Aorta (tissue), 5 donors: ENCODE data around the gene C2CD2. TPM values are rescaled to one million over a fixed set of nuclear protein-coding genes. Genes with fewer than 3 reads are reported as not detected.

Source experiments
- ATAC-seq: fragments of 200-7000 bp; cut with Tn5 transposase; one replicate; pipeline ENCODE4 v1.9.1; 2022; ENCODE audit warnings: moderate library complexity; ENCODE audit not compliant: low FRiP score
- DNase-seq, 2 donors: peaks; one replicate each; pipeline ENCODE4 v3.0.0-alpha.2; 2020
- H3K27ac ChIP-seq, 2 donors: one replicate each; pipeline ENCODE4 v1.5.1; 2013; ENCODE audit warnings: low read length in 2 of 2, mild to moderate bottlenecking in 2 of 2, moderate library complexity in 2 of 2, control low read depth in 1 of 2, inconsistent platforms in 1 of 2, low read depth in 1 of 2
- H3K27me3 ChIP-seq, 2 donors: one replicate each; pipeline ENCODE4 v1.6.1; 2013; ENCODE audit warnings: control low read depth in 1 of 2, low read length in 1 of 2, mild to moderate bottlenecking in 1 of 2, moderate library complexity in 1 of 2; ENCODE audit not compliant: insufficient read depth in 2 of 2, control insufficient read depth in 1 of 2
- H3K36me3 ChIP-seq, 2 donors: one replicate each; pipeline ENCODE4 v1.6.1; 2013; ENCODE audit warnings: control low read depth in 1 of 2, low read length in 1 of 2, mild to moderate bottlenecking in 1 of 2; ENCODE audit not compliant: insufficient read depth in 2 of 2, control insufficient read depth in 1 of 2
- H3K4me1 ChIP-seq, 2 donors: one replicate each; pipeline ENCODE4 v1.6.1; 2013; ENCODE audit warnings: low read length in 2 of 2, control low read depth in 1 of 2, mild to moderate bottlenecking in 1 of 2, moderate library complexity in 1 of 2; ENCODE audit not compliant: insufficient read depth in 2 of 2, control insufficient read depth in 1 of 2
- H3K4me3 ChIP-seq, 2 donors: one replicate each; pipeline ENCODE4 v1.5.1; 2013; ENCODE audit warnings: low read length in 2 of 2, control low read depth in 1 of 2, mild to moderate bottlenecking in 1 of 2
- H3K9me3 ChIP-seq: one replicate; pipeline ENCODE4 v1.6.1; 2013; ENCODE audit warnings: mild to moderate bottlenecking, low read length; ENCODE audit not compliant: control insufficient read depth
- WGBS, 2 donors: extraction: QIAGEN DNeasy Blood & Tissue Kit; methylation state at CpG; one replicate each; pipeline ENCODE4 v1.1.7; 2013; 5-methylcytosine and 5-hydroxymethylcytosine counted together
- intact Hi-C, 2 donors: fragments of 100-400 bp; cut with DNase I; formaldehyde crosslinking; loops; one replicate each; pipeline versions ENCODE4 v1.14.2 to v1.15.0; 2022
- polyA plus RNA-seq, 2 donors: library from polyadenylated mRNA; stranded (reverse); fragments of 200-250 nt; gene quantifications; one replicate each; pipeline ENCODE4 v1.2.3, GENCODE V29; 2013
- total RNA-seq, 2 donors: library from RNA; stranded (reverse); fragmentation: NEBNext Ultra II Directional; extraction: Animal tissue kit (Norgen Biotek cat#: 25700); gene quantifications; one replicate each; pipeline ENCODE4 v1.2.1, GENCODE V29; 2021
- donor health status: healthy with polysubstance abuse.
- donor health status: Bipolar disorder and iron deficiency.
- donor health status: DM: no; HTN: no; CAD: no.
- donor health status: DM: no; HTN: no; CAD: no.
- donor health status: DM: yes; HTN: yes; CAD: no.

Gene C2CD2
- total and polyA plus RNA-seq, 4 donors = 25.5 to 59.8 (median 47.8) TPM

DNA sequence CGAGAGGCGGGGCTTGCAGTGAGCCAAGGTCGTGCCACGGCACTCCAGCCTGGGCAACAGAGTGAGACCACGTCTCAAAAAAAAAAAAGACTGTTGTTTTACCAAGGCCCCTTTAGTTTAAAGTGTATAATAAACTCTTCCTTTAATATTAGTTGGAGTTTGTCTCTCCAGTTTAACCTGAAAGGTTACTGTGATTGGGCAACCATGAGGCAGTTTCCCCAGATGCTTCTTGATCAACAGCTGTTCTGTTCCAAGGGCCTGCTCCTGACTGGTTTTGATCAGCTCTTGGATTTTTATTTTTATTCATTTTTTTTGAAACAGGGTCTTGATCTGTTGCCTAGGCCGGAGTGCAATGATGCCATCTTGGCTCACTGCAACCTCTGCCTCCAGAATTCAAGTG, 18.1 kb upstream of the C2CD2 start:
- ATAC-seq = no peak
- 87 to 92% methylated on average over 6 of the region's 6 CpGs for WGBS, 2 donors
- no peaks in the 10 kb centered on the region for H3K4me1 ChIP-seq
- H3K27ac ChIP-seq = no peak overlapping the region
- intact Hi-C loops = no loop called here
- H3K27me3 ChIP-seq = no peaks in the 10 kb centered on the region
- no peak overlapping the region for H3K4me3 ChIP-seq
- no peaks in the 10 kb centered on the region for H3K36me3 ChIP-seq
- no peak for DNase-seq
- no peaks in the 10 kb centered on the region for H3K9me3 ChIP-seq

DNA sequence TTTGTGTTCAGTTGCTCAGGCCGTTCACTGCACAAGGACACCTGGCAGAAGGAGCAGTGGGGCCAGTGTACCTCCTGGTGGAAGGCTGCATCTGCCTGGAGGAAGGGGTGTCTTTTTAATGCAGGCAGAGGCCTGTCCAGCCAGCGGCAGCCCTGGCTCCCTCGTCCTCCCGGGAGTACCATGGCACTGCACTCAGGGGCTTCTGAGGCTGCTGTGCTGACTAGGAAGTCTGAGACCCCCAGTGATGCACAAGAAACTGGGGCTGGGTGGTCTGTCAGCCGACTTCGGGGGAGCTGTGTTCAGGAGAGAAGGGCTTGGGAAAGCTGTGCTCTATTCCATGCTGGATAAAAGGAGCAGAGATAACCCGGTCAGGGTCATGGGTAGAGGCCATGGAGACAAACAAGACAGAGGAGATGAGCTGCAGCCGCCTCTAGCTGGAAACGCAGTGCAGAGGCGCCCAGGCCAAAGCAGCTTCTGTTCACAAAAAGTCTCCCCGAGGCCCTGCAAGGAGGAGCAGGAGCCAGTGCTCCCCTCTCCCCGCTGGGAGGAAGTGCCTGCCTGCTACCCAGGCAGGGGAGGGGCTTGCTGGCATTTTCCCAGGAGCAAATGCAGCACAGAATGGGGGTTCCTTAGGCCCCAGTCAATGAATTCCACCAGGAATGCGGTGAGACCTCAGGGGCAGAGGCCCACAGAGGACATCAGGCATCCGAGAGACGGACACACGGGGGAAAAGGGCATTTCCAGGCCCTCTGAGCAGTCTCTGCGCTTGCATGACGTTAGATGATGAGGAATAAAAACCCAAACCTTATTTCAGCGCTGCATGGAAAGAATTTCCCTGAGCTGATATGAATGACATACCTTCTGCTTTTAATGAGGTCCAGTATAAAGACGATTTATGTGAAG, 17.2 kb upstream of the C2CD2 start:
- Histone ChIP-seq H3K4me3 (no peak overlapping the region), H3K36me3 (no peaks in the 10 kb centered on the region), H3K9me3 (no peaks in the 10 kb centered on the region), H3K27me3 (no peaks in the 10 kb centered on the region), H3K4me1 (no peaks in the 10 kb centered on the region), H3K27ac (no peak overlapping the region)
- intact Hi-C loops = no loop called here
- ATAC-seq (no peak), DNase-seq (no peak)
- WGBS, 2 donors = 79 to 86% methylated on average over 20 of the region's 20 CpGs

DNA sequence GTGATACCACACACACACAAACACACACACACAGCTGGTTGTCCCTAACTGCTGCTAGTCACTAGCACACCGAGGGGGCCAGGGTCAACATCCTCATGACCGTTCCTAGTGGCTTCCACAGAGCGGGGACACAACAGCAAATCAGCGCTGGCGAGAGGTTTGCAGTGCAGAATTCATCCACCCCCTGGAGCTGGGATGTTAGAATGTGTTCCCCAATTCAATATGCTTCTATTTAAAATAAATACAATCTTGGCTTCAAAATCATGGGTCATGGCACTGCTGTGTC, 16.2 kb upstream of the C2CD2 start:
- no peaks in the 10 kb centered on the region for H3K4me1 ChIP-seq
- intact Hi-C loops = no loop called here
- DNase-seq (no peak), ATAC-seq (no peak)
- H3K4me3 ChIP-seq = no peak overlapping the region
- 86 to 88% methylated on average over 5 of the region's 5 CpGs for WGBS, 2 donors
- no peaks in the 10 kb centered on the region for H3K27me3 ChIP-seq
- H3K36me3 ChIP-seq = no peaks in the 10 kb centered on the region
- no peak overlapping the region for H3K27ac ChIP-seq
- no peaks in the 10 kb centered on the region for H3K9me3 ChIP-seq

GRCh38 chr21:41967708-41968107, 13.9 kb upstream of the C2CD2 start:
- Histone ChIP-seq H3K4me3 (no peak overlapping the region), H3K27me3 (no peaks in the 10 kb centered on the region), H3K27ac (no peak overlapping the region), H3K9me3 (no peaks in the 10 kb centered on the region), H3K36me3 (no peaks in the 10 kb centered on the region), H3K4me1 (no peaks in the 10 kb centered on the region)
- intact Hi-C loops = no loop called here
- ATAC-seq = no peak
- no peak for DNase-seq
- 84 to 91% methylated on average over 4 of the region's 4 CpGs for WGBS, 2 donors

DNA sequence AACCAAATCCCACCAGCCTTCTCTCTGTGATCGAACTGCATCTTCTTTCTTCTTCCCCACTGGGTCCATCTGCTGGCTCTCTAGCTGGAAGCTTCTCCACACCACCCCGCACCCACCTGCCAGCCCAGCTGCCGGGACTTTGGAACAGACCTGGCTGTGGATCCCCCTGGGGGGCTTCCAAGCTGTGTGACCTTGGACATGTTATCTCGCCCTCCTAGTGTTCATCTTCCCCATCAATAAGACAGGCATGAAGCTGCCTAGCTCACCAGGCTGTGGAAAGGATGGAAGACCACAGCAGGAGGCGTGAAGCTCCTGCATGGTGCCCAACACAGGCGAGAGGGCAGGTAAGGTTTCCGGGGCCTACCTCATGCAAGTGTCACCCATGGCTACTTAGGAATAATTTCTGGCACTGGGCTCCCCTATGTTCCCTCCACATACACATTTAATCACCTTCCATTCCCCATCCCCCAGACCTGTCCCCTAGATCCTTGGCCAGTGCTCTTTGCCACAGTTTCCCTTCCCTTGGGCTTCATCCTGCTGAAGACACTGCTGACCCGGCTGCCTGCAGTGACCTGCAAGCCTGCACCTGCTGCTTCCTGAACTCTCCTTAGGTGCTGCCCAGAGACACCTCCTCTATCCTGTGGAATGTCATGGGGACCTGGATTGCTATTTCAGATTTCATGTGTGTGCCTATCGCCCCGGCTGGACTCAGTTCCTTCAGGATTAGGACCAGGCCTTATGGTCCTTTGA, 13.2 kb upstream of the C2CD2 start:
- DNase-seq = no peak
- 94% methylated on average over 10 of the region's 10 CpGs for WGBS, 2 donors
- Histone ChIP-seq H3K4me1 (no peaks in the 10 kb centered on the region), H3K36me3 (no peaks in the 10 kb centered on the region), H3K27me3 (no peaks in the 10 kb centered on the region), H3K27ac (no peak overlapping the region), H3K4me3 (no peak overlapping the region), H3K9me3 (no peaks in the 10 kb centered on the region)
- intact Hi-C loops = no loop called here
- ATAC-seq = no peak

DNA sequence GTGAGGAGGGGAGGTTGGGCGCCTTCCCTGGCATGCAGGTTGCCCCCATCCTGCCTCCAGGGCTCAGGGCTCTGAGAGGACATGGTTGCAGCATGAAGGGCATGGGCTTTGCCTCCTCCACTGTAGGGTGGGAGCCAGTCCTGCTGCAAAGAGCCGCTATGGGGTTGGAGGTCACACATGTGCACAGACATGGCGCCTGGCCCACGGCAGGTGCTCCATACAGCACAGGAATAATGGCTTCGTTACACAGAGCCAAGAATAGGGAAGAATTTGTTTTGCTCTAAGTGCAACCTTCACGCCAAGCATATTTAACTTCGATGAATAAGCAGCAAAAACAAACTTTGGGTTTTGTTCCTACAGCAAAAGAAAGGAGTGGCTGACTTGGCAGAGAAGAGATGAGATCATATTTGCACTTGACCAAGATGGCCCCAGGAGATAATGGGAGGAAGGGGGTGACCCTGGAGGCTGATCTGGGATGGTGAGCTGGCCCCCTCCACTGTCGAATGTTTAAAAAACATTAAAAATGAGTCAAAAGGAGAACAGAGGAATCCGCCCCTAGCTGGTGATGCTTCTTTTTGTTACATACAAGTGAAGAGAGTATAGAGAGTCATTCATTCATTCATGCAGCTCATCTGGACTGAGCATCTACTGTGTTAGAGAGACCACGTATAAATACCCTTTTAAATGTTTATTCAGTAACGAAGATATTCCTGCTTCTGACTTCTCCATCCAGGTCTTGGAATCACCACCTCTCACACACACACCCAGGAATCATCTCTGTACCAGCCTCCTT, 12.4 kb upstream of the C2CD2 start:
- DNase-seq (no peak), ATAC-seq (no peak)
- Histone ChIP-seq H3K9me3 (no peaks in the 10 kb centered on the region), H3K36me3 (no peaks in the 10 kb centered on the region), H3K4me1 (no peaks in the 10 kb centered on the region), H3K27ac (no peak overlapping the region), H3K27me3 (no peaks in the 10 kb centered on the region), H3K4me3 (no peak overlapping the region)
- 78 to 82% methylated on average over 11 of the region's 11 CpGs for WGBS, 2 donors
- intact Hi-C loops = no loop called here

- H3K4me1 ChIP-seq = no peaks in the 10 kb centered on the region
- no peaks in the 10 kb centered on the region for H3K27me3 ChIP-seq
Measured at GRCh38 chr21:41965461-41966013, 11.7 kb upstream of the C2CD2 start.

GRCh38 chr21:41965045-41965444, 11.2 kb upstream of the C2CD2 start:
- DNase-seq (no peak), ATAC-seq (no peak)
- Histone ChIP-seq H3K27me3 (no peaks in the 10 kb centered on the region), H3K36me3 (no peaks in the 10 kb centered on the region), H3K4me1 (no peaks in the 10 kb centered on the region), H3K9me3 (no peaks in the 10 kb centered on the region), H3K4me3 (no peak overlapping the region), H3K27ac (no peak overlapping the region)
- WGBS, 2 donors = 71 to 81% methylated on average over 5 of the region's 5 CpGs
- intact Hi-C loops = no loop called here

More at GRCh38 chr21:41965461-41966013, 11.7 kb upstream of the C2CD2 start:
- H3K27ac ChIP-seq = no peak overlapping the region
- H3K36me3 ChIP-seq = no peaks in the 10 kb centered on the region
- ATAC-seq (no peak), DNase-seq (no peak)
- WGBS, 2 donors = 89 to 92% methylated on average over 10 of the region's 10 CpGs
- no peaks in the 10 kb centered on the region for H3K9me3 ChIP-seq
- H3K4me3 ChIP-seq = no peak overlapping the region
- intact Hi-C loops = no loop called here
